H9 (cell line): Measurements from ENCODE around the gene ZNF576. TPM values are rescaled to one million over a fixed set of nuclear protein-coding genes. Genes with fewer than 3 reads are reported as not detected.

ENCODE experiments used
- DNase-seq: peaks from one replicate; pipeline ENCODE4 v3.0.0-alpha.2; 2017
- H2AFZ ChIP-seq: one replicate; pipeline ENCODE4 v1.6.1; 2013; ENCODE audit warnings: mild to moderate bottlenecking, low read length, control low read depth, moderate library complexity
- H2AK5ac ChIP-seq: 2 replicates; pipeline ENCODE4 v1.6.1; 2013; ENCODE audit warnings: low read length, control low read depth, mixed read lengths; ENCODE audit not compliant: insufficient read length
- H2BK120ac ChIP-seq: one replicate; pipeline ENCODE4 v1.6.1; 2013; ENCODE audit warnings: low read depth, mild to moderate bottlenecking, low read length, control low read depth, inconsistent platforms; ENCODE audit not compliant: poor library complexity, severe bottlenecking
- H2BK12ac ChIP-seq: 2 replicates; pipeline ENCODE4 v1.6.1; 2013; ENCODE audit warnings: low read length, control low read depth, mixed read lengths, low read depth; ENCODE audit not compliant: insufficient read length
- H2BK15ac ChIP-seq: 2 replicates; pipeline ENCODE4 v1.6.1; 2013; ENCODE audit warnings: low read depth, low read length, control low read depth
- H2BK20ac ChIP-seq: one replicate; pipeline ENCODE4 v1.6.1; 2013; ENCODE audit warnings: low read depth, mild to moderate bottlenecking, low read length, control low read depth, inconsistent platforms; ENCODE audit not compliant: poor library complexity, severe bottlenecking
- H2BK5ac ChIP-seq: 2 replicates; pipeline ENCODE4 v1.6.1; 2013; ENCODE audit warnings: low read length, control low read depth, mixed read lengths; ENCODE audit not compliant: insufficient read length
- H3K14ac ChIP-seq: 2 replicates; pipeline ENCODE4 v1.6.1; 2013; ENCODE audit warnings: low read length, control low read depth; ENCODE audit not compliant: insufficient read depth
- H3K18ac ChIP-seq: 2 replicates; pipeline ENCODE4 v1.6.1; 2013; ENCODE audit warnings: low read depth, mild to moderate bottlenecking, mixed read lengths, low read length, control low read depth; ENCODE audit not compliant: insufficient read length
- H3K23ac ChIP-seq: 2 replicates; pipeline ENCODE4 v1.6.1; 2013; ENCODE audit warnings: low read length, control low read depth, mixed read lengths, low read depth; ENCODE audit not compliant: insufficient read length
- H3K23me2 ChIP-seq: 2 replicates; pipeline ENCODE4 v1.6.1; 2013; ENCODE audit warnings: low read depth, mild to moderate bottlenecking, mixed read lengths, low read length, control low read depth; ENCODE audit not compliant: insufficient read length, poor library complexity, severe bottlenecking
- H3K27ac ChIP-seq: 2 replicates; pipeline ENCODE4 v1.5.1; 2013; ENCODE audit warnings: low read length, control low read depth, mixed read lengths, low read depth; ENCODE audit not compliant: insufficient read length
- H3K27me3 ChIP-seq: 2 replicates; pipeline ENCODE4 v1.6.1; 2013; ENCODE audit warnings: low read length, control low read depth, inconsistent platforms; ENCODE audit not compliant: insufficient read depth
- H3K4ac ChIP-seq: 2 replicates; pipeline ENCODE4 v1.6.1; 2013; ENCODE audit warnings: low read depth, mild to moderate bottlenecking, control low read depth, inconsistent platforms, low read length, moderate library complexity
- H3K4me1 ChIP-seq: 2 replicates; pipeline ENCODE4 v1.6.1; 2013; ENCODE audit warnings: low read length, control low read depth, inconsistent platforms; ENCODE audit not compliant: insufficient read depth
- H3K4me2 ChIP-seq: 2 replicates; pipeline ENCODE4 v1.6.1; 2013; ENCODE audit warnings: low read length, control low read depth, mixed read lengths; ENCODE audit not compliant: insufficient read length, insufficient read depth
- H3K56ac ChIP-seq: 2 replicates; pipeline ENCODE4 v1.6.1; 2013; ENCODE audit warnings: low read depth, mild to moderate bottlenecking, mixed read lengths, low read length, control low read depth; ENCODE audit not compliant: insufficient read length
- H3K79me1 ChIP-seq: 2 replicates; pipeline ENCODE4 v1.6.1; 2013; ENCODE audit warnings: low read depth, mild to moderate bottlenecking, moderate library complexity, low read length, control low read depth, inconsistent platforms; ENCODE audit not compliant: insufficient read depth, poor library complexity, severe bottlenecking
- H3K79me2 ChIP-seq: 2 replicates; pipeline ENCODE4 v1.6.1; 2013; ENCODE audit warnings: low read length, control low read depth, inconsistent platforms; ENCODE audit not compliant: insufficient read depth
- H3K9ac ChIP-seq: 2 replicates; pipeline ENCODE4 v1.6.1; 2013; ENCODE audit warnings: low read length, control low read depth, mixed read lengths; ENCODE audit not compliant: insufficient read length; ENCODE audit errors: extremely low read depth
- H3K9me3 ChIP-seq: one replicate; pipeline ENCODE4 v1.6.1; 2013; ENCODE audit warnings: low read depth, low read length, inconsistent platforms; ENCODE audit not compliant: control insufficient read depth
- H3T11ph ChIP-seq: one replicate; pipeline ENCODE4 v1.6.1; 2013; ENCODE audit warnings: mild to moderate bottlenecking, low read length, control low read depth, inconsistent platforms
- H4K20me1 ChIP-seq: one replicate; pipeline ENCODE4 v1.6.1; 2013; ENCODE audit not compliant: control insufficient read depth, insufficient read length, insufficient read depth
- H4K5ac ChIP-seq: 2 replicates; pipeline ENCODE4 v1.6.1; 2013; ENCODE audit warnings: low read depth, mild to moderate bottlenecking, mixed read lengths, low read length, control low read depth; ENCODE audit not compliant: insufficient read length
- H4K8ac ChIP-seq: replicated peaks from 2 replicates; pipeline ENCODE4 v1.6.1; 2013; ENCODE audit warnings: low read length, control low read depth, mixed read lengths, low read depth; ENCODE audit not compliant: insufficient read length
- H4K91ac ChIP-seq: 2 replicates; pipeline ENCODE4 v1.6.1; 2013; ENCODE audit warnings: low read depth, mild to moderate bottlenecking, moderate library complexity, mixed read lengths, low read length, control low read depth; ENCODE audit not compliant: insufficient read length
- H3K27ac Mint-ChIP-seq, 3 experiments: 2 replicates in 2 of 3; 3 replicates in 1 of 3; pipeline ENCODE4 v1.8.0; 2020 to 2021; ENCODE audit warnings: mixed read lengths in 3 of 3, mild to moderate bottlenecking in 1 of 3, moderate library complexity in 1 of 3
- H3K27me3 Mint-ChIP-seq: 2 replicates; pipeline ENCODE4 v1.8.0; 2021; ENCODE audit warnings: low read depth, mild to moderate bottlenecking, moderate library complexity, mixed read lengths
- H3K36me3 Mint-ChIP-seq, 3 experiments: 2 replicates in 2 of 3; 3 replicates in 1 of 3; pipeline ENCODE4 v1.8.0; 2020 to 2021; ENCODE audit warnings: low read depth in 3 of 3, mixed read lengths in 3 of 3; ENCODE audit not compliant: insufficient read depth in 1 of 3
- H3K4me1 Mint-ChIP-seq, 2 experiments: 2 replicates each; pipeline ENCODE4 v1.8.0; 2020; ENCODE audit warnings: mixed read lengths in 2 of 2
- H3K4me3 Mint-ChIP-seq, 2 experiments: 2 replicates in 1 of 2; 3 replicates in 1 of 2; pipeline ENCODE4 v1.8.0; 2020 to 2021; ENCODE audit warnings: mild to moderate bottlenecking in 2 of 2, mixed read lengths in 2 of 2, moderate library complexity in 1 of 2
- H3K9me3 Mint-ChIP-seq, 2 experiments: 2 replicates in 1 of 2; 3 replicates in 1 of 2; pipeline ENCODE4 v1.8.0; 2020; ENCODE audit warnings: mild to moderate bottlenecking in 2 of 2, mixed read lengths in 2 of 2, moderate library complexity in 1 of 2
- WGBS: extraction: QIAGEN DNeasy Blood & Tissue Kit; methylation state at CpG from one replicate; pipeline ENCODE4 v1.1.7; 2013; ENCODE audit warnings: missing lambda C conversion rate, low lambda C conversion rate, mixed read lengths; ENCODE audit not compliant: insufficient read length; ENCODE audit errors: extremely low coverage; 5-methylcytosine and 5-hydroxymethylcytosine counted together
- total RNA-seq: library from RNA; stranded (reverse); gene quantifications from 2 replicates; pipeline ENCODE4 v1.2.1, GENCODE V29; 2021
- TF ChIP-seq, protein P1 (sequence below): fragments of 200-600 bp; sonication (generic); conservative IDR thresholded peaks from 3 replicates; pipeline ENCODE4 v1.8.0; 2021; ENCODE audit warnings: antibody characterized with exemption, mild to moderate bottlenecking

Gene ZNF576
- total RNA-seq, 1 experiment from 2014 or later = 19.7 TPM

DNA sequence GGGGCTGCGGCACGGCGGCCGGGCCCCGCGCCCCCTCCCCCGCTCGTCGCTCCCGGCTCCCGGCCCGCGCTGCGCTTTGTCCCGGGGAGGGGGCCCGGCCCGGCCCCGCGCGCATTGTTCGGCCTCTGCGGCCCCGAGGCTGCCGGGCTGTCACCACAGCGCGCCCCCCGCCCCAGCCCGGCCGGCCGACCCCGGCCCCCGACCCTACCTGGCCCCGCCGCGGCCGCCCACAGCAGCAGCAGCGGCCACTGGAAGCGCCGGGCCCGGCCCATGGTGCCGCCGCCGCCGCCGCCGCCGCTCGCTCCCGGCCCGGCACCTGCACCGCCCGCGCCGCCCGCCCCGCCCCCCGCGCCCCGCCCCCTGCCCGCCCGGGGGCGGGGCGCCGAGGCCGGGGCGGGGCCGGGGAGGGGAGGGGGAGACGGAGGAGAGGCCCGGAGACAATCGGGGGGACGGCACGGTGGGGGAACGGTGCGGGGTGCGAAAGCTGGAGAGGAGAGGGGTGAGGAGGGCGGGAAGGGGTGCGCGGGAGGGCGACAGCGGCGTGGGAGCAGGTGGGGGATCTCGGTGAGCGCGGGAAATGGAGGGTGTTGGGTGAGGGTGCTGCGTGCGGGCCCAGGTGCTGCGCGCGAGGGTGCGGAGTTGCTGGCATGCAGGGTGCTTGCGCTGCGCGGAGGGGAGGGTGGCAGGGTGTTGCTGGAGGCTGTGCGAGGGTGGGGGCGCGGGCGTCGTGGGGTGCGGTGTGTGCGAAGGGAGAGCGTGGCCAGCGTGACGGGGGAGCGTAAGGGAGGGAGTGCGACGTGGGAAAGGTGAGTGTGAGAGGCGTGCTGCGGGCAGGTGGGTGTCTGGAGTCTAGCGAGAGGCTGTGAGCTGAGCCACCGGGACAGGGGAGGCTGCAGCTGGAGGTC is 43.4 kb downstream of the ZNF576 start, which contains the start of gene CADM4:
Gene CADM4 (minus strand): TSS at position 332 of the 905 bp plus-strand sequence. CDS start 60 bp downstream, at position 272.
- H3K27me3 Mint-ChIP-seq = peaks cover 74% of the 10 kb centered on the region
- H2AFZ ChIP-seq = no peak within 1 kb of the TSS
- no peak within 1 kb of the TSS for H4K5ac ChIP-seq
- H2BK5ac ChIP-seq = no peak within 1 kb of the TSS
- no peak within 1 kb of the TSS; the same call in 1 of the 2 replicates for H2BK15ac ChIP-seq
- H2BK120ac ChIP-seq = no peak within 1 kb of the TSS
- H2AK5ac ChIP-seq = no peak within 1 kb of the TSS
- H4K20me1 ChIP-seq = no peaks in the 10 kb centered on the region
- H3K14ac ChIP-seq = peak within 1 kb of the TSS; percentile 60
- no peak within 1 kb of the TSS for H3K4ac ChIP-seq
- H3K4me1 Mint-ChIP-seq = peaks cover 21 to 40% of the 10 kb centered on the region in 2 experiments
- no peak within 1 kb of the TSS for H3K27ac ChIP-seq
- DNase-seq = peak; percentile 46
- peaks cover 20% of the 10 kb centered on the region for H3K23me2 ChIP-seq
- TF ChIP-seq, protein P1, sequence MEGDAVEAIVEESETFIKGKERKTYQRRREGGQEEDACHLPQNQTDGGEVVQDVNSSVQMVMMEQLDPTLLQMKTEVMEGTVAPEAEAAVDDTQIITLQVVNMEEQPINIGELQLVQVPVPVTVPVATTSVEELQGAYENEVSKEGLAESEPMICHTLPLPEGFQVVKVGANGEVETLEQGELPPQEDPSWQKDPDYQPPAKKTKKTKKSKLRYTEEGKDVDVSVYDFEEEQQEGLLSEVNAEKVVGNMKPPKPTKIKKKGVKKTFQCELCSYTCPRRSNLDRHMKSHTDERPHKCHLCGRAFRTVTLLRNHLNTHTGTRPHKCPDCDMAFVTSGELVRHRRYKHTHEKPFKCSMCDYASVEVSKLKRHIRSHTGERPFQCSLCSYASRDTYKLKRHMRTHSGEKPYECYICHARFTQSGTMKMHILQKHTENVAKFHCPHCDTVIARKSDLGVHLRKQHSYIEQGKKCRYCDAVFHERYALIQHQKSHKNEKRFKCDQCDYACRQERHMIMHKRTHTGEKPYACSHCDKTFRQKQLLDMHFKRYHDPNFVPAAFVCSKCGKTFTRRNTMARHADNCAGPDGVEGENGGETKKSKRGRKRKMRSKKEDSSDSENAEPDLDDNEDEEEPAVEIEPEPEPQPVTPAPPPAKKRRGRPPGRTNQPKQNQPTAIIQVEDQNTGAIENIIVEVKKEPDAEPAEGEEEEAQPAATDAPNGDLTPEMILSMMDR = no peak
- no peak within 1 kb of the TSS for H2BK20ac ChIP-seq
- H4K91ac ChIP-seq = no peak within 1 kb of the TSS
- WGBS = no CpG with 5 or more reads among the region's 110 CpGs
- no peak within 1 kb of the TSS for H3K23ac ChIP-seq
- peaks cover 24% of the 10 kb centered on the region; the same call in 1 of the 2 replicates for H3K27me3 ChIP-seq
- no peak within 1 kb of the TSS for H3T11ph ChIP-seq
- peak within 1 kb of the TSS; percentile 52 for H3K9ac ChIP-seq
- H3K18ac ChIP-seq = peak within 1 kb of the TSS; percentile 60
- H3K9me3 Mint-ChIP-seq = peaks cover under 1 to 2% of the 10 kb centered on the region in 2 experiments; a peak in 2 of 5 replicates
- H3K36me3 Mint-ChIP-seq = peaks cover 0 to 5% (median 0%) of the 10 kb centered on the region in 3 experiments; a peak in 2 of 7 replicates
- peak within 1 kb of the TSS; percentile 96 for H3K4me2 ChIP-seq
- no peak within 1 kb of the TSS for H4K8ac ChIP-seq
- no peak within 1 kb of the TSS; a peak in 1 of 7 replicates for H3K27ac Mint-ChIP-seq
- H3K9me3 ChIP-seq = no peaks in the 10 kb centered on the region
- peak within 1 kb of the TSS; percentile 72 to 95 for H3K4me3 Mint-ChIP-seq
- no peak within 1 kb of the TSS for H3K56ac ChIP-seq
- no peaks in the 10 kb centered on the region for H3K79me1 ChIP-seq
- no peaks in the 10 kb centered on the region for H3K79me2 ChIP-seq
- no peak within 1 kb of the TSS for H2BK12ac ChIP-seq
- H3K4me1 ChIP-seq = peaks cover 2% of the 10 kb centered on the region; the same call in 1 of the 2 replicates
